22Rv1 (cell line): ENCODE data around the gene PRKCB.

ENCODE experiments used
- H3K27ac ChIP-seq: fragments of 450-650 bp; 2 replicates; pipeline ENCODE4 v1.5.1; 2017
- CTCF ChIP-seq: fragments of 450-650 bp; IDR thresholded peaks from 2 replicates; pipeline ENCODE4 v1.5.1; 2017; ENCODE audit warnings: mild to moderate bottlenecking
- ZFX ChIP-seq: fragments of 450-650 bp; IDR thresholded peaks from 2 replicates; pipeline ENCODE4 v1.6.1; 2017; ENCODE audit warnings: antibody characterized with exemption, borderline replicate concordance

The PRKCB gene

GRCh38 chr16:23847251-23847650 lies 11.5 kb downstream of the PRKCB start:
- no peak overlapping the region for H3K27ac ChIP-seq
- TF ChIP-seq ZFX: no peak
- no peak for TF ChIP-seq CTCF

GRCh38 chr16:23847948-23848347 lies 12.2 kb downstream of the PRKCB start:
- H3K27ac ChIP-seq: no peak overlapping the region
- no peak for TF ChIP-seq CTCF
- no peak for TF ChIP-seq ZFX

GRCh38 chr16:23848958-23849357 lies 13.2 kb downstream of the PRKCB start:
- H3K27ac ChIP-seq: no peak overlapping the region
- TF ChIP-seq ZFX (no peak), CTCF (no peak)

GRCh38 chr16:23852794-23853562 lies 17.2 kb downstream of the PRKCB start:
- TF ChIP-seq CTCF (no peak), ZFX (no peak)
- H3K27ac ChIP-seq: no peak overlapping the region

- no peak for TF ChIP-seq ZFX
- TF ChIP-seq CTCF: no peak
- no peak overlapping the region for H3K27ac ChIP-seq
Observed at GRCh38 chr16:23855010-23855409, 19.2 kb downstream of the PRKCB start.

- H3K27ac ChIP-seq: no peak overlapping the region
- TF ChIP-seq ZFX (no peak), CTCF (no peak)
Observed at GRCh38 chr16:23856251-23856709, 20.5 kb downstream of the PRKCB start.

GRCh38 chr16:23857256-23857880 lies 21.6 kb downstream of the PRKCB start:
- TF ChIP-seq ZFX (no peak), CTCF (no peak)
- no peak overlapping the region for H3K27ac ChIP-seq
